ENCODE results near the gene MAP3K14. TPM values are rescaled to one million over a fixed set of nuclear protein-coding genes. Genes with fewer than 3 reads are reported as not detected.

MAP3K14 gene
- polyA plus RNA-seq, 1 of the 3 experiments (the other 2 are of a cell fraction): 11.9 TPM

GRCh38 chr17:45325810-45326209 is 9.0 kb upstream of the MAP3K14 start:
- no peak overlapping the region for H3K4me2 ChIP-seq
- ChIA-PET CTCF (interaction anchor here (1.1 to 2.1 kb wide), 3 partner anchors 60 to 79 kb away, joined by 3 to 7 read pairs (median 6); no protein-coding TSS in a partner anchor), POLR2A (interaction anchor here (1.4 kb wide), 1 partner anchor 9 kb away, joined by 5 read pairs; the partner anchor contains the start of gene MAP3K14)
- H3K9ac ChIP-seq: no peak overlapping the region
- H3K4me1 ChIP-seq (ENCODE audit: control insufficient read depth in 1 of 2, insufficient read depth in 2 of 2, low read depth in 1 of 2, low read length in 1 of 2): peaks cover 4 to 11% of the 10 kb centered on the region in 2 experiments; a peak in 3 of 4 replicates
- no peaks in the 10 kb centered on the region for H3K9me3 ChIP-seq
- H3K36me3 ChIP-seq (replicated peaks in 1 of 2; ENCODE audit: control insufficient read depth in 1 of 2, insufficient read depth in 2 of 2, low read length in 1 of 2): no peaks in the 10 kb centered on the region
- no peaks in the 10 kb centered on the region for H4K20me1 ChIP-seq (ENCODE audit: insufficient read depth)
- H3K27ac ChIP-seq (ENCODE audit: low read depth in 2 of 2, low read length in 1 of 2): no peak overlapping the region
- peaks cover 13% of the 10 kb centered on the region for H3F3A ChIP-seq (replicated peaks; ENCODE audit: insufficient read depth)
- 85% methylated on average over 3 of the region's 4 CpGs for WGBS (ENCODE audit: low lambda C conversion rate)
- DNase-seq: no peak
- H3K4me3 ChIP-seq (ENCODE audit: low read depth in 2 of 2, low read length in 1 of 2): no peak overlapping the region
- no peaks in the 10 kb centered on the region for H3K27me3 ChIP-seq (ENCODE audit: insufficient read depth)
- H3K9me2 ChIP-seq: no peaks in the 10 kb centered on the region
- TF ChIP-seq MXI1 (IDR thresholded peaks at IDR 0.05; ENCODE audit: low read depth, low read length) (no peak), USF1 (IDR thresholded peaks at IDR 0.05; ENCODE audit: borderline replicate concordance, low read depth) (no peak)
- no peaks in the 10 kb centered on the region for H3K79me2 ChIP-seq (ENCODE audit: insufficient read depth)
- no peak overlapping the region for H2AFZ ChIP-seq (ENCODE audit: low read depth)

GRCh38 chr17:45324336-45324735 is 7.5 kb upstream of the MAP3K14 start:
- CTCF ChIA-PET: no interaction called here

More at GRCh38 chr17:45324336-45324735, 7.5 kb upstream of the MAP3K14 start:
- no peak for DNase-seq
- no peaks in the 10 kb centered on the region for H3K9me3 ChIP-seq
- H4K20me1 ChIP-seq (ENCODE audit: insufficient read depth): no peaks in the 10 kb centered on the region
- H2AFZ ChIP-seq (ENCODE audit: low read depth): no peak overlapping the region
- no peak overlapping the region for H3K27ac ChIP-seq (ENCODE audit: low read depth in 2 of 2, low read length in 1 of 2)
- no peaks in the 10 kb centered on the region for H3K9me2 ChIP-seq
- 87% methylated on average over 1 of the region's 1 CpG for WGBS (ENCODE audit: low lambda C conversion rate)
- H3K27me3 ChIP-seq (ENCODE audit: insufficient read depth): no peaks in the 10 kb centered on the region
- H3K36me3 ChIP-seq (replicated peaks in 1 of 2; ENCODE audit: control insufficient read depth in 1 of 2, insufficient read depth in 2 of 2, low read length in 1 of 2): no peaks in the 10 kb centered on the region
- no peak overlapping the region for H3K4me2 ChIP-seq
- H3K4me3 ChIP-seq (ENCODE audit: low read depth in 2 of 2, low read length in 1 of 2): no peak overlapping the region
- no peaks in the 10 kb centered on the region for H3K79me2 ChIP-seq (ENCODE audit: insufficient read depth)
- H3K4me1 ChIP-seq (ENCODE audit: control insufficient read depth in 1 of 2, insufficient read depth in 2 of 2, low read depth in 1 of 2, low read length in 1 of 2): peaks cover 4 to 25% of the 10 kb centered on the region in 2 experiments; a peak in 3 of 4 replicates
- POLR2A ChIA-PET: no interaction called here
- peaks cover 27% of the 10 kb centered on the region for H3F3A ChIP-seq (replicated peaks; ENCODE audit: insufficient read depth)
- H3K9ac ChIP-seq: no peak overlapping the region
- TF ChIP-seq NFIC (IDR thresholded peaks at IDR 0.05; ENCODE audit: borderline replicate concordance): no peak
- TF ChIP-seq ELF1 (IDR thresholded peaks at IDR 0.05): no peak
- no peak for TF ChIP-seq JUND (IDR thresholded peaks at IDR 0.05)
- no peak for TF ChIP-seq FOXM1 (IDR thresholded peaks at IDR 0.05; ENCODE audit: low read depth)
- no peak for TF ChIP-seq RAD21 (IDR thresholded peaks at IDR 0.05; ENCODE audit: low read length)
- no peak for TF ChIP-seq USF2 (IDR thresholded peaks at IDR 0.05; ENCODE audit: borderline replicate concordance, low read depth, low read length)
- no peak for TF ChIP-seq GATA2 (CRISPR knock-in tag; IDR thresholded peaks at IDR 0.05)
- TF ChIP-seq YY1 (IDR thresholded peaks at IDR 0.05; ENCODE audit: low read depth): no peak
- TF ChIP-seq SIN3A (IDR thresholded peaks at IDR 0.05; ENCODE audit: borderline replicate concordance, low read depth, low read length): no peak
- TF ChIP-seq NRF1 (IDR thresholded peaks at IDR 0.05; ENCODE audit: low read depth, low read length): no peak
- TF ChIP-seq ZBTB33 (IDR thresholded peaks at IDR 0.05; ENCODE audit: borderline replicate concordance, low read depth): no peak
- TF ChIP-seq GABPA (IDR thresholded peaks at IDR 0.05; ENCODE audit: low read depth): no peak
- TF ChIP-seq PBX3 (IDR thresholded peaks at IDR 0.05): no peak

All from SK-N-SH (cell line).